AG09319 (cell line): ENCODE measurements around the gene STAT4.

Source experiments
- DNase-seq: peaks from one replicate; pipeline ENCODE4 v3.0.0-alpha.2; 2010; ENCODE audit warnings: low read depth; ENCODE audit errors: extremely low read depth
- CTCF ChIP-seq: IDR thresholded peaks from 2 replicates; pipeline ENCODE4 v1.5.1; 2011; ENCODE audit warnings: low read depth, mild to moderate bottlenecking, inconsistent platforms, low read length, moderate library complexity

The STAT4 gene

GRCh38 chr2:191190435-191190834, 39.6 kb upstream of the STAT4 start:
- DNase-seq = no peak
- TF ChIP-seq CTCF = no peak

- TF ChIP-seq CTCF = no peak
- no peak for DNase-seq
Measured at GRCh38 chr2:191189112-191189635, 38.4 kb upstream of the STAT4 start.

GRCh38 chr2:191188550-191189093, 37.8 kb upstream of the STAT4 start:
- no peak for DNase-seq

GRCh38 chr2:191187105-191187829, 36.5 kb upstream of the STAT4 start:
- DNase-seq = no peak
- no peak for TF ChIP-seq CTCF

More at GRCh38 chr2:191188550-191189093, 37.8 kb upstream of the STAT4 start:
- TF ChIP-seq CTCF = no peak

GRCh38 chr2:191184457-191184856, 33.7 kb upstream of the STAT4 start:
- DNase-seq = no peak
- TF ChIP-seq CTCF = no peak

- DNase-seq = no peak
- TF ChIP-seq CTCF = no peak
Measured at GRCh38 chr2:191183516-191183915, 32.7 kb upstream of the STAT4 start.

GRCh38 chr2:191183081-191183480, 32.3 kb upstream of the STAT4 start:
- no peak for TF ChIP-seq CTCF
- DNase-seq = no peak
